Bronchial epithelial cell (primary cell): Measurements from ENCODE around the gene EGFL6. TPM values are rescaled to one million over a fixed set of nuclear protein-coding genes. Genes with fewer than 3 reads are reported as not detected.
A peak's percentile ranks its signal among the peaks of the same experiment; 100 is the strongest.

Source experiments
- DNase-seq: peaks from one replicate; pipeline ENCODE4 v3.0.0-alpha.2; 2010; ENCODE audit warnings: low read depth
- FAIRE-seq: peaks from 2 replicates; lab custom pipeline; 2011; peaks lifted over from hg19 to GRCh38; lab: Jason Lieb, UNC
- H3K27me3 ChIP-seq: 2 replicates; pipeline ENCODE4 v1.5.1; 2011; ENCODE audit warnings: low read length; ENCODE audit not compliant: control insufficient read depth, insufficient read depth
- H3K36me3 ChIP-seq: 2 replicates; pipeline ENCODE4 v1.5.1; 2011; ENCODE audit warnings: low read length; ENCODE audit not compliant: control insufficient read depth, insufficient read depth
- H3K4me3 ChIP-seq: 2 replicates; pipeline ENCODE4 v1.5.1; 2011; ENCODE audit warnings: mild to moderate bottlenecking, low read depth, low read length, control low read depth
- total RNA-seq: library from RNA; depleted of rRNA; stranded (reverse); fragments of >200 nt; gene quantifications from 2 replicates; pipeline ENCODE4 v1.2.1, GENCODE V29; 2014
- TF ChIP-seq, protein P1 (sequence below): IDR thresholded peaks from 2 replicates; pipeline ENCODE4 v1.5.1; 2011; ENCODE audit warnings: mild to moderate bottlenecking, moderate library complexity, low read length, control low read depth, inconsistent platforms; ENCODE audit not compliant: insufficient read depth, severe bottlenecking

The EGFL6 gene
- total RNA-seq, 1 donor from 2014 or later: not detected

DNA sequence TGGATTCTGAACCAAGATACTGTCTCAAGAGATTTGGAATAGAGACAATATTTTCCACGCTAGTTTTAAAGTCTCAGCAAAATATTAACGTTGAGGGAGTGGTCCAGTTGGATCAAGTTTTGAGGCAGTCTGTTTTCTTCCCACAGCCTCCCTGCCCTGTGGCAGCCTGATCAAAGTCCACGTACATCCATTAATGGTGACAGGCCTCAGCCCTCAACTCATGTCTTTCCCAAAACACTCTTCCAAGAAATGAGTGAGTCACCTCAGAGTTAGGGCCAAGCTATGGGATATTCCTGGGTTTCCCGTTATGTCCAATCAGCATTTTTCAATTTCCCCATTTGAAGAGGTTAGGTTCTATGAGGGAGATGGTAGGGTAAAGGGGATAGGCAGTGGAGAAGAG is 28.5 kb downstream of the EGFL6 start:
- H3K4me3 ChIP-seq: no peak overlapping the region
- no peaks in the 10 kb centered on the region for H3K36me3 ChIP-seq
- FAIRE-seq: no peak
- no peak for DNase-seq
- H3K27me3 ChIP-seq: no peaks in the 10 kb centered on the region
- TF ChIP-seq, protein P1, sequence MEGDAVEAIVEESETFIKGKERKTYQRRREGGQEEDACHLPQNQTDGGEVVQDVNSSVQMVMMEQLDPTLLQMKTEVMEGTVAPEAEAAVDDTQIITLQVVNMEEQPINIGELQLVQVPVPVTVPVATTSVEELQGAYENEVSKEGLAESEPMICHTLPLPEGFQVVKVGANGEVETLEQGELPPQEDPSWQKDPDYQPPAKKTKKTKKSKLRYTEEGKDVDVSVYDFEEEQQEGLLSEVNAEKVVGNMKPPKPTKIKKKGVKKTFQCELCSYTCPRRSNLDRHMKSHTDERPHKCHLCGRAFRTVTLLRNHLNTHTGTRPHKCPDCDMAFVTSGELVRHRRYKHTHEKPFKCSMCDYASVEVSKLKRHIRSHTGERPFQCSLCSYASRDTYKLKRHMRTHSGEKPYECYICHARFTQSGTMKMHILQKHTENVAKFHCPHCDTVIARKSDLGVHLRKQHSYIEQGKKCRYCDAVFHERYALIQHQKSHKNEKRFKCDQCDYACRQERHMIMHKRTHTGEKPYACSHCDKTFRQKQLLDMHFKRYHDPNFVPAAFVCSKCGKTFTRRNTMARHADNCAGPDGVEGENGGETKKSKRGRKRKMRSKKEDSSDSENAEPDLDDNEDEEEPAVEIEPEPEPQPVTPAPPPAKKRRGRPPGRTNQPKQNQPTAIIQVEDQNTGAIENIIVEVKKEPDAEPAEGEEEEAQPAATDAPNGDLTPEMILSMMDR: no peak

GRCh38 chrX:13598877-13599276 is 29.5 kb downstream of the EGFL6 start:
- no peaks in the 10 kb centered on the region for H3K27me3 ChIP-seq
- FAIRE-seq: no peak
- H3K36me3 ChIP-seq: no peaks in the 10 kb centered on the region
- no peak overlapping the region for H3K4me3 ChIP-seq
- DNase-seq: no peak
- TF ChIP-seq, protein P1: peak; percentile 15

- DNase-seq (peak; percentile 10), FAIRE-seq (no peak)
- H3K4me3 ChIP-seq: no peak overlapping the region
- no peaks in the 10 kb centered on the region for H3K36me3 ChIP-seq
- TF ChIP-seq, protein P1: no peak
- H3K27me3 ChIP-seq: no peaks in the 10 kb centered on the region
These were observed 30.1 kb downstream of the EGFL6 start for GRCh38 chrX:13599491-13599890.

- FAIRE-seq (no peak), DNase-seq (peak; percentile 71)
- H3K36me3 ChIP-seq: no peaks in the 10 kb centered on the region
- no peaks in the 10 kb centered on the region for H3K27me3 ChIP-seq
- TF ChIP-seq, protein P1: no peak
- H3K4me3 ChIP-seq: no peak overlapping the region
These were observed 36.2 kb downstream of the EGFL6 start for GRCh38 chrX:13605611-13606010.

- H3K36me3 ChIP-seq: no peaks in the 10 kb centered on the region
- H3K27me3 ChIP-seq: no peaks in the 10 kb centered on the region
- H3K4me3 ChIP-seq: no peak overlapping the region
- peak; percentile 76 for DNase-seq
- FAIRE-seq: peak; percentile 64
- TF ChIP-seq, protein P1: no peak
These were observed 38.1 kb downstream of the EGFL6 start for GRCh38 chrX:13607331-13607995.

- TF ChIP-seq, protein P1: no peak
- Histone ChIP-seq H3K36me3 (no peaks in the 10 kb centered on the region), H3K4me3 (peak overlapping the region; percentile 14), H3K27me3 (no peaks in the 10 kb centered on the region)
- FAIRE-seq: no peak
- peak; percentile 57 for DNase-seq
These were observed 38.6 kb downstream of the EGFL6 start for GRCh38 chrX:13607996-13608365.
